ENCODE measurements around the gene OR52B4. TPM values are rescaled to one million over a fixed set of nuclear protein-coding genes. Genes with fewer than 3 reads are reported as not detected.
"Not testable (repeated sequence)": the region's sequence is repeated elsewhere in the genome, so short reads cannot be mapped to it uniquely, and the experiment has no call there.

OR52B4 gene
- not detected for total RNA-seq
- long read RNA-seq: 0 reads

GRCh38 chr11:4368286-4368685 lies at the start of gene OR52B4:
Gene OR52B4 (minus strand): TSS chr11:4368386. CDS start chr11:4368295, 91 bp downstream.
- ATAC-seq (no peak), DNase-seq (no peak)
- intact Hi-C loops (cut with DNase I): no loop called here

DNA sequence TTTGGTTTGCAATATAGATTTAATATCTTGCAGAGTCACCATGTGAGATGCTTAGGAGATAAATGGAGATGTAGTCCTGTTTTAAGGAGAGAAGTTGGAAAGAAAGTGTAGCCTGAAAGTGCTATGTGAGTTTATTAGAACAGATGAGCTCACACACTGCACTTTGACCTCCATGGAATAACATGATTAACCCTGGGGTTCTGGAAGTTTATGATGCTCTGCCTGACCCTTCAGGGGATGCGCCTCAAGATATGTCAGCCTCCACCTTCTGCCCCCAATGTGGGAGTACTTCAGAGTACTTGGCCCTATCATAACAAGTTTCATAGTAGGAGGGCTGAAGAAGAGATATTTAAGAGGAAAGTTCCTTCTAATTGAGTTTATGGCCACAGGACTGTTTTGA lies 48.6 kb upstream of the OR52B4 start:
- no peak for DNase-seq
- intact Hi-C loops (cut with DNase I): no loop called here
- ATAC-seq: no peak

DNA sequence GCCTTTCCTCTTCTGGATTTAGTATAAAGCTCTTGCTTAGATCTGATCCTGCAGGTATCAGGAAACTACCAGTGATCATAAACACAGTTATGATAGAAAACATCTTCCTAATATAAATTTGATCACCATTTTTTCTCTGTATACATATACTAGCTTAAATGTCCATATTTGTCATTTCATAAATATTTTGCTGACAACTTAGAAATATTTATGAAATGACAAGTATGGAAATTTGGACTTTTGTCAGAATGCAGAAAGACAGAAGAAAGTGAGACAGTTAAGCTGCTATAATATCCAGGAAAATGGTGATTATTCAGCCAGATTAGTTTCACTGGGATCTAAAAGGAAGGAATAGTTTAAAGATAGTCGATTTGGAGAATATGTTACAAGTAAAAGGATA lies 48.1 kb upstream of the OR52B4 start:
- no peak for ATAC-seq
- intact Hi-C loops (cut with DNase I): no loop called here

DNA sequence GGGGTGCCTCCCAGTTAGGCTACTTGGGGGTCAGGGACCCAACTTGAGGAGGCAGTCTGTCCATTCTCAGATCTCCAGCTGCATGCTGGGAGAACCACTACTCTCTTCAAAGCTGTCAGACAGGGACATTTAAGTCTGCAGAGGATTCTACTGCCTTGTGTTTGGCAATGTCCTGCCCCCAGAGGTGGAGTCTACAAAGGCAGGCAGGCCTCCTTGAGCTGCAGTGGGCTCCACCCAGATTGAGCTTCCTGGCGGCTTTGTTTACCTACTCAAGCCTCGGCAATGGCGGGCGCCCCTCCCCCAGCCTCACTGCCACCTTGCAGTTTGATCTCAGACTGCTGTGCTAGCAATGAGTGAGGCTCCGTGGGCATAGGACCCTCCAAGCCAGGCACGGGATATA lies 38.0 kb upstream of the OR52B4 start:
- DNase-seq; ATAC-seq; intact Hi-C loops (cut with DNase I): not testable (repeated sequence)

More for the DNA sequence above, 48.1 kb upstream of the OR52B4 start:
- DNase-seq: no peak

GRCh38 chr11:4393858-4394223 lies 25.7 kb upstream of the OR52B4 start:
- DNase-seq: no peak
- ATAC-seq: no peak
- intact Hi-C loops (cut with DNase I): loop anchor here in 1 of 2 donors (5.0 kb wide), 1 partner anchor 202 kb away; no protein-coding TSS in a partner anchor

DNA sequence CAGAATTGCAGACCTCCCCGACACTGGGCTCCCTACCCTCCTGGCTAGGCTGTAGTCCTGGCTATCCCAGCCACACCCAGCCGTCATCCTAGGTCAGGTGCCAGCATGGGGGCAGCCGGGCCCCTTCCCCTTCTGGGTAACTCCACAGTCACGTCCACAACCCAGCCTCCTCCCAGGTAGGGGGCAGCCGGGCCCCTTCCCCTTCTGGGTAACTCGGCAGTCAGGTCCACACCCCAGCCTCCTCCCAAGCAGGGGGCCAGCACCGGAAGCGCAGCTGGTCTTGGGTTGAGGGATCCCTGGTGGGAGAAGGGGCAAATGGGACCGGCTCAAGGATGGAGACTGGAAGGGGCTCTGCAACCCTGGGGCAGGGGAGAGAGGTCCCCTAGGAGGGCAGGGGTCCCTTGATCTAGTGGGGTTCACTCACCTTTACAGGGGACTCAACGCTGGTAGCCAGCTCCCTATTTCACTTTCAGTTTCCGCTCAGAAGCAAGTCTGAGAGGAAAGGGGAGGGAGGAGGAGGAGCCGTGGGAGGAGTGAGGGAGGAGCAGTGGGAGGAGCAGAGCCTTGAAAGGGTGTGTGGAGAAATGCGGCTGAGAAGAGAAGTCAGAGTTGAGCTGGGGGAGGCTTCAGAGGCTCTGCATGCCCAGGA lies 25.1 kb upstream of the OR52B4 start, which contains the start of gene TRIM21:
Gene TRIM21, minus strand, starts transcription at position 494 of the 649 bp plus-strand sequence. CDS start 3,293 bp downstream, outside the sequence.
- DNase-seq (peak; percentile 86), ATAC-seq (peak; percentile 100)
- intact Hi-C loops (cut with DNase I): loop anchor here in 1 of 2 donors (5.0 kb wide), 1 partner anchor 201 kb away; no protein-coding TSS in a partner anchor

GRCh38 chr11:4388221-4388620 lies 20.0 kb upstream of the OR52B4 start:
- DNase-seq (no peak), ATAC-seq (no peak)
- intact Hi-C loops (cut with DNase I): no loop called here

- DNase-seq (no peak), ATAC-seq (no peak)
- intact Hi-C loops (cut with DNase I): no loop called here
Observed at GRCh38 chr11:4385978-4386740, 18.0 kb upstream of the OR52B4 start.

- intact Hi-C loops (cut with DNase I): no loop called here
- ATAC-seq (no peak), DNase-seq (no peak)
Observed at GRCh38 chr11:4381901-4382300, 13.7 kb upstream of the OR52B4 start.

GRCh38 chr11:4375431-4376140 lies 7.4 kb upstream of the OR52B4 start:
- intact Hi-C loops (cut with DNase I): no loop called here
- DNase-seq (no peak), ATAC-seq (no peak)

GRCh38 chr11:4370166-4370565 lies 2.0 kb upstream of the OR52B4 start:
- intact Hi-C loops (cut with DNase I): no loop called here
- DNase-seq (no peak), ATAC-seq (no peak)

DNA sequence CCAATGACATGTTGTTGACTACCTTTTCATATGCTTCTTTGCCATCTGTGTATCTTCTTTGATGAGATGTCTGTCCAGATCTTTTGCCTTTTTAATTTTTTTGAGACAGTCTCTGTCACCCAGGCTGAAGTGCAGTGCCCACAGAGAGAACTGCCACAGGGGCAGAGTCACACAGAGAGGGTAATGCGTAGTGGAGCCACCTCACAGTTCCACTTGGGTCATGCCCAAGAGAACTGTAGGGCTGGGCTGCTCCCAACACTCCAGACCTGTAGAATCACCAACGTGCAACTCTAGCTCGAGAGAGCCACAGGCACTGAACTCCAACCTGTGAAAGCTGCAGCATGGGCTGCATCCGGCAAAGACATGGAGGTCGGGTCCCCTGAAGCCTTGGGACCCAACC lies 20.0 kb downstream of the OR52B4 start:
- ATAC-seq; intact Hi-C loops (cut with DNase I); DNase-seq: not testable (repeated sequence)

- ATAC-seq; intact Hi-C loops (cut with DNase I); DNase-seq: not testable (repeated sequence)
Observed at GRCh38 chr11:4345366-4345765, 22.8 kb downstream of the OR52B4 start.

DNA sequence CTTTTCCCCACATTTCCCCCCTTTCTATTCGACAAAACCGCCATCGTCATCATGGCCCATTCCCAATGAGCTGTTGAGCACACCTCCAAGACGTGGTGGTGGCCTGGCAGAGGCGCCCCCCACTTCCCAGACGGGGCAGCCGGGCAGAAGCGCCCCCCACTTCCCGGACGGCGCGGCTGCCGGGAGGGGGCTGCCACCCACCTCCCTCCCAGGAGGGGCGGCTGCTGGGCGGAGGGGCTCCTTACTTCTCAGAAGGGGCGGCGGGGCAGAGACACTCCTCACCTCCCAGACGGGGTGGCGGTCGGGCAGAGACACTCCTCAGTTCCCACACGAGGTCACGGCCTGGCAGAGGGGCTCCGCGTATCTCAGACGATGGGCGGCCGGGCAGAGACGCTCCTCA lies 33.8 kb downstream of the OR52B4 start:
- DNase-seq; intact Hi-C loops (cut with DNase I); ATAC-seq: not testable (repeated sequence)

Other genes starting within 250 kb of the OR52B4 start
- 10 to 100 TPM in 1 of 2 donors, 1 to 10 TPM in 1; 9.7 to 11.0 TPM for gene TRIM21, start 25.3 kb upstream of the OR52B4 start, total RNA-seq
- not detected for gene OR52K2, start 80.9 kb upstream of the OR52B4 start, total RNA-seq
- gene OR52K1, start 114.3 kb upstream of the OR52B4 start, total RNA-seq: not detected
- not detected for gene OR52M1, start 176.8 kb upstream of the OR52B4 start, total RNA-seq
- not detected for gene OR52I2, start 213.4 kb upstream of the OR52B4 start, total RNA-seq
- not detected for gene OR52I1, start 225.7 kb upstream of the OR52B4 start, total RNA-seq
- gene TRIM68, start 239.8 kb upstream of the OR52B4 start, total RNA-seq: 10 to 100 TPM in 1 of 2 donors, 1 to 10 TPM in 1; 9.4 to 10.3 TPM